ENCODE results near the gene FAM120B.

FAM120B gene

DNA sequence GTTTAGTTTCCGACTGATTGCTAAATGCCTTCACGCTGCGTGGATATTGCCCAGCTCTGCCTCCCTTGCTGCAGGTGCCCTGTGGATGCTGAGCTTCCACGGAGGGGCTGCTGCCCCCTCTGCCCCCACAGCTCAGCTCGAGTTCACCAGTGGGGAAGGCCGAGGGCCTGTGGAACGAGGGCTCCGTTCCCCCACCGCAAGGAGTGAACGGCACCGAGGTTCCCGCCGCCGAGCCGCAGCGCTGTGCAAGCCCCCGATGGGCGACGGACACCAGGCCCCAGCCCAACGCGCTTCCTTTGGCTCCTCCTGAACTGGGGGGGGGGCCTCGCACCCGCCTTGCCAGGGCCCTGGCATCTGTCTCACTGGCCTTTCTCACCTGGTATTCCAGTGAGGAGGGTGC is 33.4 kb upstream of the FAM120B start:
- DNase-seq: no peak

- no peak for DNase-seq
These were observed 32.9 kb upstream of the FAM120B start for GRCh38 chr6:170273681-170274080.

DNA sequence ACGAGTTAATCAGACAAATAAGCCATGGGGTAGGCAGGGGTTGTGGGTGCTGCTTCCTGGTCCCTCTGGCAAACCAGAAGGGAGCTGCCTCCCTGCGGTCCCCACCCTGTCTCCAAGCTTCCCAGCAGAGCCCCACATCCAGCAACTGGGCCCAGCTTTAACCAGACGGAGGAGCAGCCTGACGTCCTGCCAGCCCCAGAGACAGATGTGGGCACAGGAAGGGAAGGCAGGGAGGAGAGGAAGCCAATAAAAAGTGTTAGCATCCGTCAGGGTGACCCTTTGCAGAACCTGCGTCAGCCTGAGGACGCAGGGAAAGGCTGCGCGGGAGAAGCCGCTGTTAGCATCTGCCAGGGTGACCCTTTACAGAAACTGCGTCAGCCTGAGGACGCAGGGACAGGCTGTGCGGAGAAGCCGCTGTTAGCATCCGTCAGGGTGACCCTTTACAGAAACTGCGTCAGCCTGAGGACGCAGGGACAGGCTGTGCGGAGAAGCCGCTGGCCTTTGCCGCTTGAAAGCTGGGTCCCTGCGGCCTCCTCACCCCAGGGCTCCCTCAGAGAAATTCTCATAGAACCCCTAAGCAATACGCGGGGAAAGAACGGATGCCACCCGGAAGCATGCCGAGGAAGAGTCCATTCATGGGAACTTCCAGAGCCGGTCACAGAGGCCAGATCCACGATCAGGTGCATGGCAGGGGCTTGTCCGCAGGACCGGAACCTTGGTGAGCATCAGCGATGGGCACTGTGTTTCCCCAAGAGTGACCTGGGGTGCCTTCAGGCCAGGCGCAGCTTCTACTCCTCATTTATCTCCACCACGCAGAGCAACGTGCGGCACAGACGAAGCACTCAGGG is 31.6 kb upstream of the FAM120B start:
- no peak for DNase-seq

- no peak for DNase-seq
These were observed 30.0 kb upstream of the FAM120B start for GRCh38 chr6:170276369-170277057.

- DNase-seq: no peak
These were observed 28.4 kb upstream of the FAM120B start for GRCh38 chr6:170277893-170278742.

GRCh38 chr6:170278743-170279094 is 27.8 kb upstream of the FAM120B start:
- no peak for DNase-seq

- DNase-seq: no peak
These were observed 27.1 kb upstream of the FAM120B start for GRCh38 chr6:170279426-170279825.

GRCh38 chr6:170279977-170280688 is 26.4 kb upstream of the FAM120B start:
- peak; percentile 64 for DNase-seq

- DNase-seq: peak; percentile 17
These were observed 25.9 kb upstream of the FAM120B start for GRCh38 chr6:170280689-170281045.

DNA sequence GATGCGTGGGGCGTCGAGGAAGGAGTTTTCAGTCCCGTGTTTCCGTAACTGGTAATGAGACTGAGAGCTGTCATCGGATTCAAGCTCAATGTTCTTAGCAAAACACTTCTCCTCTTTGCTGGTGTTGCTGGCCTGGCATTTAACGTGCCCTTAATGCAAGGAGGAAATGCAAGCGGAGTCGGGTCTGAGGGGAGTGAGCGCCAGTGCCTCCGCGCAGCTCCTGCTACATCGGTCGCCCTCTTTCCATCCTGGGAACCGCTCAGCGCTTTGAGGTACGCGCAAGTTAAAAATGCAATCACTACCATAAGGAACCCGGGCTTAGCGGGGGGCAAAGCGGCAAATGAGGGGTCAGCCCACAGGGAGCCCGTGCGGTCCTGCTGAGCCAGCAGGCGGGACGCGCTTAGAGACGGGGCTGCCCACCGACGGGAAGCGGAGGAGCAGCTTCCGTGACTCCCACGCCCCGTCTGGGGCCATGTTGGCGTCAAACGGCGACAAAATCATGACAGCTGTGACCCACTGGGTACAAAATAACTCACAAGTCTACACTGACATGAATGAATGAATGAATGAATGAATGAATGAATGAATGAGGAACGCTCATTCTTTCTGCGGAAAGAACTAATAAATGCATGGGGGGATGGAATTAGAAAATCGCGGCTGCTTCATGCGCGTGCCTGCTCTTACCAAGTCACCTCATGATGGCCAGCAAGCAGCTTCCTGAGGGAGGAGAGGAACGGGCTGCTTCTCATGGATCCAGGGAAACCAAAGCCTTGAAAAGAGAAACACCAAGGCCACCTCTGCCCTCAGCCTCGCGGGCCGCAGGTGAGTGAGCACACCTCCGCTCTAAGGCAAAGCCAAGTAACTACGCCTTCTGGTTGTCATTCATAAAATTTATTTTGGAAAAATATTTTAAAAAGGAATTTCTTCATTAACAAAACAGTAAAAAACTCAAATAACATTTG is 24.9 kb upstream of the FAM120B start:
- no peak for DNase-seq

GRCh38 chr6:170282512-170283158 is 23.9 kb upstream of the FAM120B start:
- DNase-seq: no peak

DNA sequence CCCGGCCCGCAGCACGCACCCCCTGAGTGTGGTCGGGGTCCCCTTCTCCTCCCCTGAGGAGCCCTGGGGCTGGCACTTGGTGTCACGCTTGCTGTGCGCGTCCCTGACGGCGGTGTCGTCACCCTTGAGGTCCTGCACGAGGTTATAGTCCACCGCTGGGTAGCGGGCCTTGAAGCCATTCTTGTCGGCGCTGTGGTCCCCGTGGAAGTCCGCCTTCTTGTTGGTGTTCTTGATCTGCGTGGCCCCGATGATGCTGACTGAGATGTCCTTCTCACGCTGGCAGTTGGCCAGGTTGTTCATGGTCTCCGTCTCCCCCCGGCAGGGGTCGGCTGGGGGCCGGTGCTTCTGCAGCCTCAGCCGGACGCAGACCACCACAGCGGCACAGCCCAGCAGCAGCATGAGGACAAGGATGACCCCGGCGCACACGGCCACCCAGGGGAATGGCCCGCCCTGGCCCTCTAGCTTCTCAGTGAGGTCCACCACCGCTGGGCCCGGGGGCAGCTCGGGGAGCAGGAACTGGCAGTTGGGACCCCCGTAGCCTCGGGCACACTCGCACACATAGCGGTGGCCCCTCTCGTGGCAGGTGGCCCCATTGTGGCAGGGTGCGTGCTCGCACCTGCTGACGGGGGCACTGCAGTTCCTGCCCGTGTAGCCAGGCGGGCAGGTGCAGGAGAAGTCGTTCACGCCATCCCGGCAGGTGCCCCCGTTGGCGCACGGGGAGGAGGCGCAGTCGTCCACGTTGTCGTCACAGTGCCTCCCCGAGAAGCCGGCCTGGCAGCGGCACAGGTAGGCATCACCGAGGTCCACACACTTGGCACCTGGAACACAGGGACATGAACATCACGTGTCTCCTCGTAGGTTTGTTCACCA is 23.1 kb upstream of the FAM120B start:
- DNase-seq: no peak

- no peak for DNase-seq
These were observed 22.3 kb upstream of the FAM120B start for GRCh38 chr6:170284126-170284773.

DNA sequence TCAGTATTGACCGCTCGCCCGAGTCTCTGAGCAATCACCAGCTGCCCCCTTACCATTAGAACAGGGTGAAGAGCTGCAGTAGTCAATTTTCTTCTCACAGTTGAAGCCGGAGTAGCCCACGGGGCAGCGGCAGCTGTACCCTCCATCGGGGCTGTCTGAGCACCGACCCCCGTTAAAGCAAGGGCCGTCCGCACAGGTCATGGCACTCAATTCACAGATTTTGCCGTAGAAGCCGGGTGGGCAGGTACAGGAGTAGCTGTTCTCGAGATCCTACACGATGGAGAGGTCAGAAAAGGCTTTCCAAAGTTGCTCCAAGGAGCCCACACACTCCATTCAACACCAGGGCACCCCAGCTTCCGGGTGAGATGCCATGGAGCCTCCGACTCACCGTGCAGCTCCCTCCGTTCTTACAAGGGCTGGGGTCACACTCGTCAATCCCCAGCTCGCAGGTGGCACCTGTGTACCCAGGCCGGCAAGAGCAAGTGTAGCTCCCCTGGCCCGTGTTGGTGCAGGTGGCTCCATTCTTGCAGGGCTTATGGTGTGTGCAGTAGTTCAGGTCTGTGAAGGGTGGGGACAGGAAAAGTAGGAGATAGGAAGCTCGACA is 21.6 kb upstream of the FAM120B start:
- DNase-seq: no peak

DNA sequence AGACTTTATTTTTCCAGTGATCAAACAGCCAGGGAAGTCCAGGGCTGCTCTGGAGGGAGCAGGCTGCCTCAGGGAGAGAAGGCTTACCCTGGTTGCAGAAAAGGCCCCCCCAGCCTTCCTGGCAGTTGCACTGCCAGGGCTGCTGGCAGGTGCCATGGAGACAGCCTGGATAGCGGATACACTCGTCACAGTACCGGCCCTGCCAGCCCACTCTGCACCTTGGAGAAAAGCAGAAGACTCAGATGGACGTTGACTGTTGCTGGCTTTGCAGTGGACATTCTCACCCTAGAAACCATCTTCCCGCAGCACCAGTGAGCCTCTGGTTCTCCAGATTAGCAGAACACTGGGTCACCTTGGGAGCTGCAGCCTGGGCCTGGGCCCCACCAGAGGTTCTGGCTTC is 21.1 kb upstream of the FAM120B start:
- no peak for DNase-seq

DNA sequence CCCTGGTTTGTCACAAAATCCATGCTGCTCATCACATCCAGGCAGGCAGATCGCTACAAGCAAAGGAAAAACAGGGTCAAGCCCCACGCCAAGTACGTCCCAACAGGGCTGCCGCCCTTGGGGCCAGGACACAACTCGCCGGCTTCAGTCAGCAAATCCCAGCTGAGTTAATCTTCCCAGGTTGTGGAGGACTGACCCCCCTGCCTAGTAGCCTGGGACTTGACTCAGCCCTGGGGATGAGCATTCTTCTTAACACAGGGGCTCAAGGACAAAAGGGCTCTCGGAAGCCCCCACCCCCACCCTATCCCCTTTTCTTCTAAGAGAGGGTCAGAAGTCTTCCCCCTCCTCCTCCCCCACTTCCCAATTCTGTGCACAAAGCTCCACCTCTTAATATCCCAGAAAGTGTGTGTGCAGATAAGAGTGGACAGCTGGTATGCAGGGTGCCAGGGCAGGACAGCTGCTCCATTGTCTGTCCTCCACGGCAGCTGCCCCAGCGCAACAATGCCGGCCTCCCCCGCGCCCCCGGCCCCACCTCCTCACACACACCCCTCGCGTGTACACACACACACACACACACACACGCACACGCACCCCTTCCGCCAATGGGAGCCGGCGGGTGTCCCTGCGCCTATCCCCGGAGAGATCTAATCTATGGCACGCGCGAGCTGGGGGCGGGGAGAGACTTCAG is 20.2 kb upstream of the FAM120B start:
- DNase-seq: no peak

DNA sequence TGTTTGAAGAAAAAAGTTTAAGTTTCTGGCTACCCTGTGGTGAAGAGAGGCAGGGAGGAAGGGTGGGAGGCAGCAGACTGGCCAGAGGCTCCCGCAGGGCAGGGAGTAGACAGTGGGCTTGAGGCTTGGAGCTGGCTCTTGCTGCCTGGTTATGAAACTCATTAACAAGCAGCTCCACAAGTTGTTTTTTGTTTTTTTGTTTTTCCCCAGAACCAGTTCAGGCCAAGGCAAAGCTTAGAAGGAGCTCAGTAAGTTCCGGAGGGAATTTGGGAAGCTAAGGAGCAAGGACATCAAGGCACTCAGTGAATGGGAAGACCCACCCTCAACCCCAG is 19.7 kb upstream of the FAM120B start:
- DNase-seq: no peak

- no peak for DNase-seq
These were observed 19.1 kb upstream of the FAM120B start for GRCh38 chr6:170287371-170287876.

Data from CD4-positive, alpha-beta T cell treated with Interleukin-4 for 4 hours (primary cell).